GM23248 (cell line): ENCODE data around the gene TOX4.

Experiments used
- EZH2 ChIP-seq: fragments of 200-600 bp; sonication (generic); IDR thresholded peaks from 2 replicates; pipeline ENCODE4 v1.6.1; 2018; ENCODE audit warnings: antibody characterized with exemption, mild to moderate bottlenecking; ENCODE audit not compliant: insufficient read depth, poor library complexity, severe bottlenecking
- EZH2phosphoT487 ChIP-seq: fragments of 200-600 bp; sonication (generic); IDR thresholded peaks from 2 replicates; pipeline ENCODE4 v1.6.1; 2018; ENCODE audit warnings: antibody characterized with exemption, moderate library complexity, mild to moderate bottlenecking, low read depth; ENCODE audit not compliant: insufficient read depth

GRCh38 chr14:21529515-21529914 lies 52.5 kb downstream of the TOX4 start:
- TF ChIP-seq EZH2 (no peak), EZH2phosphoT487 (no peak)
